HG02642 (cell line): Measurements from ENCODE around the gene RABGEF1.
A peak's percentile ranks its signal among the peaks of the same experiment; 100 is the strongest.
"Not testable (repeated sequence)": the region's sequence is repeated elsewhere in the genome, so short reads cannot be mapped to it uniquely, and the experiment has no call there.

ENCODE experiments used
- ATAC-seq: cut with Tn5 transposase; IDR thresholded peaks from one replicate; pipeline ENCODE4 v1.9.1; 2021; ENCODE audit warnings: mild to moderate bottlenecking; ENCODE audit not compliant: unreplicated experiment, poor library complexity

Gene RABGEF1

GRCh38 chr7:66800591-66800990 is 60.1 kb downstream of the RABGEF1 start:
- ATAC-seq = no peak

- no peak for ATAC-seq
These were observed 63.5 kb downstream of the RABGEF1 start for GRCh38 chr7:66804001-66804400.

GRCh38 chr7:66807736-66808135 is 67.2 kb downstream of the RABGEF1 start:
- no peak for ATAC-seq

GRCh38 chr7:66810716-66811115 is 70.2 kb downstream of the RABGEF1 start:
- ATAC-seq = no peak

- not testable (repeated sequence) for ATAC-seq
These were observed 74.8 kb downstream of the RABGEF1 start for GRCh38 chr7:66815186-66815875.

GRCh38 chr7:66815951-66816350 is 75.4 kb downstream of the RABGEF1 start:
- no peak for ATAC-seq

- ATAC-seq = not testable (repeated sequence)
These were observed 76.1 kb downstream of the RABGEF1 start for GRCh38 chr7:66816658-66817057.

- ATAC-seq = peak; percentile 60
These were observed 76.8 kb downstream of the RABGEF1 start for GRCh38 chr7:66817208-66817795.

GRCh38 chr7:66817956-66818355 is 77.4 kb downstream of the RABGEF1 start:
- ATAC-seq = not testable (repeated sequence)

- no peak for ATAC-seq
These were observed 83.5 kb downstream of the RABGEF1 start for GRCh38 chr7:66824041-66824440.

- ATAC-seq = not testable (repeated sequence)
These were observed 85.0 kb downstream of the RABGEF1 start for GRCh38 chr7:66825538-66825937.

GRCh38 chr7:66826649-66827048 is 86.1 kb downstream of the RABGEF1 start:
- no peak for ATAC-seq

GRCh38 chr7:66830976-66831375 is 90.4 kb downstream of the RABGEF1 start:
- ATAC-seq = not testable (repeated sequence)

- no peak for ATAC-seq
These were observed 92.2 kb downstream of the RABGEF1 start for GRCh38 chr7:66832531-66833351.

- no peak for ATAC-seq
These were observed 96.5 kb downstream of the RABGEF1 start for GRCh38 chr7:66837007-66837406.

GRCh38 chr7:66837661-66838060 is 97.1 kb downstream of the RABGEF1 start:
- no peak for ATAC-seq

GRCh38 chr7:66839814-66840213 is 99.3 kb downstream of the RABGEF1 start:
- ATAC-seq = no peak

- ATAC-seq = no peak
These were observed 99.8 kb downstream of the RABGEF1 start for GRCh38 chr7:66840316-66840715.

- no peak for ATAC-seq
These were observed 101.4 kb downstream of the RABGEF1 start for GRCh38 chr7:66841898-66842297.

- not testable (repeated sequence) for ATAC-seq
These were observed 103.0 kb downstream of the RABGEF1 start for GRCh38 chr7:66843492-66843891.
